GM21723 (cell line): ENCODE results near the gene APBA2.
"Not testable (repeated sequence)": the region's sequence is repeated elsewhere in the genome, so short reads cannot be mapped to it uniquely, and the experiment has no call there.

ENCODE experiments used
- ATAC-seq: cut with Tn5 transposase; IDR thresholded peaks from one replicate; pipeline ENCODE4 v1.9.1; 2021; ENCODE audit warnings: mild to moderate bottlenecking, moderate library complexity; ENCODE audit not compliant: unreplicated experiment

The APBA2 gene

DNA sequence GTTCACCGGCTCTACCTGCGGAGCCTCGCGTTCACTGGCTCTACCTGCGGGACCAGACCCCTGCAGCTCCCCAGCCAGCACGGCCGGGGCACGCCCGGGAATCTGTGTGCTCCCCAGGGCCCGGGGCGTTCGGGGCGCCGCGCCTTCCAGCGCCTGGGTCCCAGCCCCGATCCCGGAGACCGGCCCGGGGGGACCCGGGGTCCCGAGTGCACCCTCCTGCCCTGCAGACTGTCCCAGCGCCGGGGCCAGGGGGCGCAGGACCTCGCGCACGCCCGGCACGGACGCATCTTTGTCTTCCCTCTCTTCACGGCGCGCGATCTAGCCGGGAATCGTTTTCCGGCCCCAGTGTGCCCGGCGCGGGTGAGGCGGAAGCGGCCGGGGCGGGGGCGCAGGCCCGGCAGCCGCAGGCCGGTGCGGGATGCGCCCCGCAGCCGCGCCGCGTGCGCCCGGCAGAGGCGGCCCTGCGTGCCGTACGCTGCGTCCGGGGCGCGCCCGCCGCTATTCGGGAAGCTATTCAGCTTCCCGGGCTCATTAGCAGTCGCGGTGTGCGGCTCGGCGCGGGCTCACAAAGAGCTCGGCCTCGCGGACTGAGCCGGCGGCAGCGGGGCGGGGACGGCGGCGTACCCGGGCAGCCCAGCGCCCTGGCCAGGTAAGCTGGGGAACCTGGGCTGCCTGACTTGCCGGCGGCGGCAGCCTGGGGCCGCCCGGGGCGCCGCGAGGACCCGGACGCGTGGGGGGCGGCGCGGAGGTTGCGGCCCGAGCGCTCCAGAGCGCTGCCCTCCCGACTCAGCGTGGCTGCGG lies at the start of gene APBA2:
Gene APBA2, plus strand, starts transcription at position 345 of the 801 bp plus-strand sequence. CDS start 167,911 bp downstream, outside the sequence.
- ATAC-seq: no peak

DNA sequence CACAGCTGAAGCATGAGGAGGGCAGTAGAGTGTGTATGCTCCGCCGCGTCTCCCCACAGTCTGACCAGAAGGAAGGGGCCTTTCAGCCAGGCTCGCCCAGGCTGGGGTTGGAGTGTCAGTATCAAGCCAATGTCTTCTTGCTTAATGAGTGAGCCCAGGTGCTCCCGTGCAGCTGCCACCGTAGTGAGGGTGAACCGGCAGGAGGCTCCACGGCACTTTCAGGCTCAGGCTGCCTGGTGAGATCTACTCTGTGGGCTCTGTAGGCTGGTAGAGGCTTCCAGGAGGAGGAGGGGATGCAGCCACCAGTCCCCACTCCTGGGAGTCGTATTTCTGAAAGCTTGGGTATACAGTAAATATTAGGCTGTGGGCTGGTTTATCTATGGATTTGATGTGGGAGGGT lies 45.5 kb upstream of the APBA2 start:
- ATAC-seq: not testable (repeated sequence)

DNA sequence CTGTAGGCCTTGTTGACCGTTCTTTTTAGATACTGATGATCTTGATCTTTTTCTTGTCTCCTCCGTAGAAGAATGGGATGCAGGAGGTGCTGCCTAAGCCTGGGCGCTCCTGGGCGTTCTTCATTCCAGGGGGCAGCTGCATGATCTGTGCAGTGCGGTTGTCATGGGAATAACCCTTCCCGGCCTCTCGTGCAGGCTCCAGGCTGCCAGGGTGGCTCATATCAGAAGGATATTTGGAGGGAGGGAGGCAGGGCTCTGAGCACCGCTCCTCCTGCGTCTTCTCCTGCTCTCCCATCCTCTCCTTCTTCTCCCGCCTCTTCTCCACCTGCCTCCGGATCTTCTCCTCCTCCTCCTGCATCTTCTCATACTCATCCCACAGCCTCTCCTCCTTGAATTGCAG lies 43.6 kb upstream of the APBA2 start:
- not testable (repeated sequence) for ATAC-seq

DNA sequence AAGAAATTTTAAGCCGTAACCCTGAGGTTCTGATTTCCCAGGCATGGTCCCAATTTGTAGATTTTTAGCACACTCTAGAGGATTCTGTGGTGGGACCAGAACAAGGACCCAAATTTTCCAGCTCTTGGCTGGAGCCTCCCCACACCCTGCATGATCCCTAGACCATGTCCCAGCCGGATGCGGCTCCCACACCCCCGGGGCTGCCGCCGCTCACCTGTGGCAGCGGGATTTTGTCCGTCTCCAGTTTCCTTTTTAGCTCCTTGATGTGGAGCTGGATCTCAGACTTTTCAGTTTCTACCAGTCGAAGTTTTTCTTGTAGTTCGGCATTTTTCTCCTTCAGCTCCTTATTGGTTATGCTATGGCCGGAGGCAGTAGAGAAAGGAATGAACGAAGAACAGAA lies 42.3 kb upstream of the APBA2 start:
- ATAC-seq: not testable (repeated sequence)

GRCh38 chr15:28844147-28844546 lies 41.6 kb upstream of the APBA2 start:
- ATAC-seq: not testable (repeated sequence)

- ATAC-seq: peak; percentile 98
Observed at GRCh38 chr15:28847247-28847646, 38.5 kb upstream of the APBA2 start.

GRCh38 chr15:28847959-28848358 lies 37.8 kb upstream of the APBA2 start:
- ATAC-seq: not testable (repeated sequence)

- not testable (repeated sequence) for ATAC-seq
Observed at GRCh38 chr15:28848521-28848920, 37.3 kb upstream of the APBA2 start, which contains the start of gene GOLGA6L7. Gene GOLGA6L7 (minus strand): TSS chr15:28848644. CDS start chr15:28848549, 95 bp downstream.

DNA sequence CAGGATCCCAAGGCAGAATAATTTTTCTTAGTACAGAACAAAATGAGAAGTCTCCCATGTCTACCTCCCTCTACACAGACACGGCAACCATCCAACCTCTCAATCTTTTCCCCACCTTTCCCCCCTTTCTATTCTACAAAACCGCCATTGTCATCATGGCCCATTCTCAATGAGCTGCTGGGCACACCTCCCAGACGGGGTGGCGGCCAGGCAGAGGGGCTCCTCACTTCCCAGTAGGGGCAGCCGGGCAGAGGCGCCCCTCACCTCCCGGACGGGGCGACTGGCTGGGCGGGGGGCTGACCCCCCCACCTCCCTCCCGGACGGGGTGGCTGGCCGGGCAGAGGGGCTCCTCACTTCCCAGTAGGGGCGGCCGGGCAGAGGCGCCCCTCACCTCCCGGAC lies 36.5 kb upstream of the APBA2 start:
- not testable (repeated sequence) for ATAC-seq

DNA sequence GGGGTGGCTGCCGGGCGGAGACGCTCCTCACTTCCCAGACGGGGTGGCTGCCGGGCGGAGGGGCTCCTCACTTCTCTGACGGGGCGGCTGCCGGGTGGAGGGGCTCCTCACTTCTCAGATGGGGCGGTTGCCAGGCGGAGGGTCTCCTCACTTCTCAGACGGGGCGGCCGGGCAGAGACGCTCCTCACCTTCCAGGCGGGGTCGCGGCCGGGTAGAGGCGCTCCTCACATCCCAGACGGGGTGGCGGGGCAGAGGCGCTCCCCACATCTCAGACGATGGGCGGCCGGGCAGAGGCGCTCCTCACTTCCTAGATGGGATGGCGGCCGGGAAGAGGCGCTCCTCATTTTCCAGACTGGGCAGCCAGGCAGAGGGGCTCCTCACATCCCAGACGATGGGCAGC lies 36.0 kb upstream of the APBA2 start:
- ATAC-seq: not testable (repeated sequence)

GRCh38 chr15:28853654-28854053 lies 32.1 kb upstream of the APBA2 start:
- not testable (repeated sequence) for ATAC-seq

- ATAC-seq: not testable (repeated sequence)
Observed at GRCh38 chr15:28854578-28854977, 31.2 kb upstream of the APBA2 start.

- ATAC-seq: no peak
Observed at GRCh38 chr15:28861031-28861534, 24.7 kb upstream of the APBA2 start.

- not testable (repeated sequence) for ATAC-seq
Observed at GRCh38 chr15:28861589-28862293, 24.0 kb upstream of the APBA2 start.

DNA sequence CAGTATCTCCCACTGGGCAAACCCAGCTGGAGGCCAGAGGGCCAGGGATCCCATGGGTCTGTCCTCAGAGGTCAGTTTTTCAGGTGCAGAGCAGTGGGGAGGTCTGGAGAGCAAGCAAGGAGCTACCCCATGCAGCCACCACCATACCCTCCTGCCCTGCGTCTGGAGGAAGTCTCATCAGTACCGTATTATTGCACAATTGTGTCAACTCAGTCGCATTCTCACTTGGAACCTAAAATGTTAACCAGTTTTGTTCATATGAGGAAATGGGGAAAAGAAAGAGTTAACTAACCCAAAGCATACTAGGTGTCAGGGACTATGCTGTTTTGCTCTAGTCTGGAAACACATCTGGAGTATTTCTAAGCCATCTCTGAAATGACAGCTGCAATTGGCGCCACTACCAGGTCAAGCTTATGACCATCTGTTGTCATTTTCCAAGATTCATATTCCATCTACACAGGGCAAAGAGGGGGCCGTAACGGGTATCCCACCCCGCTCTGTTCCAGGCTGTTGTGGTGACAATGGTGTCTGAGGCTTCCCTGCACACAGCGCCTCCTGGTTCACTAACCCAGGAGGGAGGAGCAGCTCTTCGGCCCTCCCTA lies 16.9 kb upstream of the APBA2 start:
- ATAC-seq: no peak

DNA sequence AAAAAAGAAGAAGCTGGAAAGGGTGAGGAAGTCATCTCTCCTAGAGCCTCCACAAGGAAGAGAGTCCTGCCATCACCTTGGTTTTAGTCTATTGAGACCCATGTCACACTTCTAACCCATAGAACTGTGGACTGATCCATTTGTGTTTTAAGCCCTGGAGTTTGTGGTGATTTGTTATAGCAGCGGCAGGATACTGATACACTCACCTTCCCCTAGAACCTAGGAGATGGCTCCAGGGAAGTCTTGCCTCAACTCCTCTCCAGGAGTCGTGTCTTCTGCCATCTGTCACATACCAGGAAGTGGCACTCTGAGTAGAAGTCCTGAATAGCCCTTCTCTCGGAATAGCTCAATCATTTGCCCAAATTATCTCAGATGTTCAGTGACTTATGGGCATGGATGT lies 14.6 kb upstream of the APBA2 start:
- no peak for ATAC-seq

DNA sequence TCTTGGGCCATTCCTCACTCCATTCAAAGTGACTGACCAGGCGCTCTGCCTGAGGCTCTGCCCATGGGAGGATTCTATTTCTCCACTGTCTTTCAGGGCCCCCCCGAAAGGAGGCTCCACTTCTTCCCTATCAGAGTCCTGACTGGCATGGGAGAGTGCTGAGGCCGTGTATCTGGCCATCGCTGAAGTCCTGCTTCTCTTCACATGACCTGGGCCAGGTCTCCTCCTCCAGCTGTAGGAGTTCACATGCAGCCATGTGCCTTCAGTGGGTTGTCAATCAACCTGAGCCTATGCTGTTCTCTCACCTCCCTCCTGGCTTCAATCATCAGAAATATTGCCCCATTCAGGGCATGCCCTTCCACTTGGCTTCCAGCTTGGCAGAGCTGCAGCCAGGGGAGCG lies 12.8 kb upstream of the APBA2 start:
- no peak for ATAC-seq

DNA sequence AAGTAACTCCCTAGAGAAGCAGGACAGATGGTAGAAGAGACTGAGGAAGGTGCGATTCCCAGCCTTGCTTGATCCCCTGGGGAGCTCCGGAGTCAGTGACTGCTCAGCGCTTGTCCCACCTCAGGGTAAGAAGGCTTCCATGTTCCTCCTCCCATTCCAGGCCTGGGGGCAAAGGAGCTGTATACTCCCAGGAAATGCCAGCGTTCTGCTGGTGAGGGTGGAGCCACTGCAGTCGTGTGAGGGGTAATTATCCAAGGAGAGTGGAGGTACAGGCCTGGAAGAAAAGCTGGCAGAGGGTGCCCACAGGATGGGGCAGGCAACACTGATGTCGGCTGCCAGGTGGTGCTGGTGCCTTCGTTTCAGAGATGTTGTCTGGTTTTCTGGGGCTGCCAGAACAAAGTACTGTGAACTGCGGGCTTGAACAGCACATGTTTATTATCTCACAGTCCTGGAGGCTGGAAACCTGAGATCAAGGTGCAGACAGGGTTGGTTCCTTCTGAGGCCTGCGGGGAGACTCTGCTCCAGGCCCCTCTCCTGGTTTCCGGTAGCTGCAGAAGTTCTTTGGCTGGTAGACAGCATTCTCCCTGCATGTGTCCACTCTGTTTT lies 12.1 kb upstream of the APBA2 start:
- ATAC-seq: no peak

DNA sequence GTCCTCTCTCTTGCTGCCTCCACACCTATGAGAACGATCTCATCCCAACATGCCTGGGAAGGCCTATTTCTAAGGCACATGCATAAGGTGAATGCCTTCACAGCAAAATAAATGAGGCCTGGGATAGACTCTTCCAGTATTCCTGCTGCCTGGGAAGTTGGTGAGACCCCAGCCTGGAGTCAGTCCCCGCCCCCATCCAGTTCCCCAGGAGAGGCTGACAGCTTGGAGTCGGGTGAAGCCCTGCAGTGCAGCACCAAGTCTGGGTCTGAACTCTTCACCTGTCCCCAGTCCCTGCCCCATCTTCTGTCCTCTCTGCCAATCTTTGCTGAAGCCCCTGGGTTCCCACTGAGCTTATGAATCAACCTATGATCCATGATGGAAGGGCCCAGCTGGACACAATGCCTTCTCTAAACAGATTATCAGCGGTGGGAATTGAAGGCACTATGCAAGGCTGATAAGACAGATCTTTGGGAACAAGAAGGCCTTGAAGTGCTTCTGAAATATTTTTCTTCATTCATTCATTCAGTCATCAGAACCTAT lies 10.2 kb upstream of the APBA2 start:
- no peak for ATAC-seq

DNA sequence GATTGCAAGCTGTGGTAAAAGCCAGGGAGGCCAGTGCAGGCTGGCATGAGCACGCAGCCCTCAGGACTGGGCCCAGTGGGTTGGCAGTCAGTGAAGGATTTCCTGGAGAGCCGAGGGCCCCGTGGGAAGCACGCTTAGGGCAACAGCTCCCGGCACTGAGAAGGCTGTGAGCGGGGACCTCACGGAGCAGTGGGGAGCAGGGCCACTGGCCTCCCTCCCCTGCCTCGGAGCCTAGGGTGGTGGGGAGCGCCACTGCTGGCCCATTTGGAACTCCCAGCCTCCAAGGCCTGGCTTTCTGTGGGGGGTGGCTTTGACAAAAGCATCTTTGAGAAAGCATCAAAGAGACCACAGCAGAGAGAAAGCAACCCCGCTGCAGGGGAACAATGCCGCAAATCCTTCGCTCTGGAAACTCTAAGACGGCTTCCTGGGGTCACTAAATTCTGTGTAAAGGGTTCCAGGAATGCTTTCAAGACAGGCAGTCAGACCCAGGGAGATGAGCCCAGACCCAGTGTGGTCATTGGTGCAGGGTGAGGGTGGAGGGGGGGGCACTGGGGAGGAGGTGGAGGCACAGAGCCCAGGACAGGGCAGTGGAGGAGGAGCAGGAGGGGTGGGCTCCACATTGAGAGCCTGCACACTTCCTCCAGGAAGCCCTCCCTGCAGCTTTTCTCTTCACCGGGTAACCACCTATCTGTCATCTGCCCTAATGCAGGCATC lies 9.5 kb upstream of the APBA2 start:
- no peak for ATAC-seq
